CD8-positive, alpha-beta memory T cell (primary cell): ENCODE data around the gene CDK14. TPM values are rescaled to one million over a fixed set of nuclear protein-coding genes. Genes with fewer than 3 reads are reported as not detected.

Experiments used
- CTCF ChIA-PET: fragments of 350-600 bp; sonication (Branson Sonifier 250); formaldehyde crosslinking; loops from one replicate; lab custom pipeline; 2021; ENCODE audit warnings: antibody characterized with exemption; lab: Charles Lee
- POLR2A ChIA-PET: fragments of 350-600 bp; sonication (Branson Sonifier 250); formaldehyde crosslinking; loops from one replicate; lab custom pipeline; 2021; ENCODE audit warnings: antibody characterized with exemption; lab: Charles Lee
- DNase-seq, 5 donors: peaks; one replicate each; pipeline versions ENCODE4 v3.0.0 to v3.0.0-alpha.2; 2020 to 2022; ENCODE audit warnings: mixed read lengths in 1 of 5
- H3K27ac ChIP-seq: one replicate; pipeline ENCODE4 v1.7.0; 2013; ENCODE audit warnings: low read depth, mild to moderate bottlenecking, low read length, moderate library complexity
- H3K27me3 ChIP-seq: 2 replicates; pipeline ENCODE4 v1.7.0; 2013; ENCODE audit warnings: low read length, mild to moderate bottlenecking; ENCODE audit not compliant: insufficient read depth, poor library complexity, severe bottlenecking
- H3K36me3 ChIP-seq: 2 replicates; pipeline ENCODE4 v1.7.0; 2013; ENCODE audit warnings: mild to moderate bottlenecking, low read length, moderate library complexity; ENCODE audit not compliant: insufficient read depth
- H3K4me1 ChIP-seq: 2 replicates; pipeline ENCODE4 v1.7.0; 2013; ENCODE audit warnings: mild to moderate bottlenecking, low read length, moderate library complexity; ENCODE audit not compliant: insufficient read depth
- H3K4me3 ChIP-seq: 2 replicates; pipeline ENCODE4 v1.7.0; 2013; ENCODE audit warnings: mild to moderate bottlenecking, low read length
- H3K9me3 ChIP-seq: 2 replicates; pipeline ENCODE4 v1.7.0; 2013; ENCODE audit warnings: mild to moderate bottlenecking, low read length
- H3K27ac Mint-ChIP-seq, 8 donors: one replicate each; pipeline ENCODE4 v1.8.0; 2020 to 2021; ENCODE audit warnings: mixed read lengths in 8 of 8, mild to moderate bottlenecking in 6 of 8, inconsistent platforms in 3 of 8, moderate library complexity in 3 of 8
- H3K27me3 Mint-ChIP-seq, 2 donors: one replicate each; pipeline ENCODE4 v1.8.0; 2020 to 2021; ENCODE audit warnings: mixed read lengths in 2 of 2, mild to moderate bottlenecking in 1 of 2, moderate library complexity in 1 of 2
- H3K36me3 Mint-ChIP-seq, 3 donors: one replicate each; pipeline ENCODE4 v1.8.0; 2020 to 2021; ENCODE audit warnings: mixed read lengths in 3 of 3, inconsistent platforms in 1 of 3, mild to moderate bottlenecking in 1 of 3
- H3K4me1 Mint-ChIP-seq, 3 donors: one replicate each; pipeline ENCODE4 v1.8.0; 2020 to 2021; ENCODE audit warnings: mixed read lengths in 3 of 3, inconsistent platforms in 1 of 3, mild to moderate bottlenecking in 1 of 3
- H3K4me3 Mint-ChIP-seq, 7 donors: one replicate each; pipeline ENCODE4 v1.8.0; 2020 to 2021; ENCODE audit warnings: mixed read lengths in 7 of 7, mild to moderate bottlenecking in 6 of 7, moderate library complexity in 4 of 7, inconsistent platforms in 2 of 7
- H3K9me3 Mint-ChIP-seq, 5 donors: one replicate each; pipeline ENCODE4 v1.8.0; 2020 to 2022; ENCODE audit warnings: mixed read lengths in 5 of 5, mild to moderate bottlenecking in 3 of 5, moderate library complexity in 2 of 5, inconsistent platforms in 1 of 5
- polyA plus RNA-seq: library from polyadenylated mRNA; unstranded; fragments of 300-500 nt; fragmentation: Illumina TruSeq; gene quantifications from one replicate; pipeline ENCODE4 v1.2.3, GENCODE V29; 2021
- total RNA-seq, 2 experiments: library from RNA; stranded (reverse); gene quantifications; one replicate each; pipeline ENCODE4 v1.2.3, GENCODE V29; 2021

The CDK14 gene
- total and polyA plus RNA-seq, 3 experiments from 2014 or later = 0.05 to 0.20 TPM; not detected in 1

GRCh38 chr7:90663176-90663575 lies 67.1 kb downstream of the CDK14 start:
- H3K27me3 ChIP-seq = no peaks in the 10 kb centered on the region
- no peak overlapping the region for H3K27ac ChIP-seq
- H3K4me3 ChIP-seq = no peak overlapping the region
- CTCF ChIA-PET = no interaction called here
- Mint-ChIP-seq H3K36me3 (no peaks in the 10 kb centered on the region), H3K9me3 (peaks cover 0 to 5% (median 3%) of the 10 kb centered on the region in 5 donors), H3K4me3 (no peak overlapping the region), H3K27ac (no peak overlapping the region), H3K4me1 (no peaks in the 10 kb centered on the region), H3K27me3 (no peaks in the 10 kb centered on the region)
- H3K4me1 ChIP-seq = no peaks in the 10 kb centered on the region
- H3K9me3 ChIP-seq = no peaks in the 10 kb centered on the region
- H3K36me3 ChIP-seq = no peaks in the 10 kb centered on the region
- no peak for DNase-seq
- POLR2A ChIA-PET = no interaction called here

- Mint-ChIP-seq H3K4me1 (no peaks in the 10 kb centered on the region), H3K9me3 (peaks cover 0 to 3% (median 0%) of the 10 kb centered on the region in 5 donors), H3K4me3 (no peak overlapping the region), H3K36me3 (no peaks in the 10 kb centered on the region), H3K27me3 (no peaks in the 10 kb centered on the region), H3K27ac (no peak overlapping the region)
- DNase-seq = no peak
- ChIA-PET CTCF (no interaction called here), POLR2A (no interaction called here)
- Histone ChIP-seq H3K9me3 (no peaks in the 10 kb centered on the region), H3K4me3 (no peak overlapping the region), H3K4me1 (no peaks in the 10 kb centered on the region), H3K36me3 (no peaks in the 10 kb centered on the region), H3K27me3 (no peaks in the 10 kb centered on the region), H3K27ac (no peak overlapping the region)
Observed at GRCh38 chr7:90666186-90666585, 70.1 kb downstream of the CDK14 start.

GRCh38 chr7:90668992-90669391 lies 72.9 kb downstream of the CDK14 start:
- DNase-seq = no peak
- Mint-ChIP-seq H3K27ac (no peak overlapping the region), H3K4me3 (no peak overlapping the region), H3K27me3 (no peaks in the 10 kb centered on the region), H3K9me3 (peaks cover 0 to 3% (median 0%) of the 10 kb centered on the region in 5 donors), H3K4me1 (no peaks in the 10 kb centered on the region), H3K36me3 (no peaks in the 10 kb centered on the region)
- H3K4me1 ChIP-seq = no peaks in the 10 kb centered on the region
- no peaks in the 10 kb centered on the region for H3K9me3 ChIP-seq
- H3K27me3 ChIP-seq = no peaks in the 10 kb centered on the region
- no peak overlapping the region for H3K27ac ChIP-seq
- no peak overlapping the region for H3K4me3 ChIP-seq
- ChIA-PET POLR2A (no interaction called here), CTCF (no interaction called here)
- no peaks in the 10 kb centered on the region for H3K36me3 ChIP-seq

- ChIA-PET POLR2A (no interaction called here), CTCF (no interaction called here)
- H3K36me3 ChIP-seq = no peaks in the 10 kb centered on the region
- no peaks in the 10 kb centered on the region for H3K9me3 ChIP-seq
- Mint-ChIP-seq H3K4me1 (no peaks in the 10 kb centered on the region), H3K36me3 (no peaks in the 10 kb centered on the region), H3K27ac (no peak overlapping the region), H3K9me3 (peaks cover 0 to 3% (median 0%) of the 10 kb centered on the region in 5 donors), H3K27me3 (no peaks in the 10 kb centered on the region), H3K4me3 (no peak overlapping the region)
- H3K27me3 ChIP-seq = no peaks in the 10 kb centered on the region
- no peak overlapping the region for H3K4me3 ChIP-seq
- no peak for DNase-seq
- no peak overlapping the region for H3K27ac ChIP-seq
- H3K4me1 ChIP-seq = no peaks in the 10 kb centered on the region
Observed at GRCh38 chr7:90669492-90669891, 73.4 kb downstream of the CDK14 start.

DNA sequence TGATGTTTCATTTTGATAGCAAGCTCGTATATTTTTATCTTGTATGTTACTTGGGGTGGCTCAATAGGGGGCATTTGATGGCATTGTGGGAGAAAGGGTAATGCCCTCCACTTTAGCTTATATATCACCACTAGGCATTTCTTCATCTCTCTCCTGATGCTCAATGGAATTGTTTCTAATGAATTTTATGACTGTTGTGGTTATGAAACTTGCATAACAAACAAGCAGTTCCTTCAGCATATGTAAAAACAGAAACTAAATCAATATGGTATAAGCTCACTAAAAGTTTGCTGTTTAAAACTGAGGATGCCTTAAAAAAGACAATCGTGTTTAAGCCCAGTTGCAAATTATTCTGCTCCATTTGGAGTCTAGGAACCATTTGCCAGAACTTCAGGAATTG lies 75.5 kb downstream of the CDK14 start:
- ChIA-PET POLR2A (no interaction called here), CTCF (no interaction called here)
- Mint-ChIP-seq H3K4me3 (no peak overlapping the region), H3K27me3 (no peaks in the 10 kb centered on the region), H3K36me3 (no peaks in the 10 kb centered on the region), H3K27ac (no peak overlapping the region), H3K9me3 (peaks cover 0 to 3% (median 0%) of the 10 kb centered on the region in 5 donors), H3K4me1 (no peaks in the 10 kb centered on the region)
- H3K36me3 ChIP-seq = no peaks in the 10 kb centered on the region
- H3K4me1 ChIP-seq = no peaks in the 10 kb centered on the region
- DNase-seq = no peak
- H3K9me3 ChIP-seq = no peaks in the 10 kb centered on the region
- no peaks in the 10 kb centered on the region for H3K27me3 ChIP-seq
- no peak overlapping the region for H3K4me3 ChIP-seq
- H3K27ac ChIP-seq = no peak overlapping the region

DNA sequence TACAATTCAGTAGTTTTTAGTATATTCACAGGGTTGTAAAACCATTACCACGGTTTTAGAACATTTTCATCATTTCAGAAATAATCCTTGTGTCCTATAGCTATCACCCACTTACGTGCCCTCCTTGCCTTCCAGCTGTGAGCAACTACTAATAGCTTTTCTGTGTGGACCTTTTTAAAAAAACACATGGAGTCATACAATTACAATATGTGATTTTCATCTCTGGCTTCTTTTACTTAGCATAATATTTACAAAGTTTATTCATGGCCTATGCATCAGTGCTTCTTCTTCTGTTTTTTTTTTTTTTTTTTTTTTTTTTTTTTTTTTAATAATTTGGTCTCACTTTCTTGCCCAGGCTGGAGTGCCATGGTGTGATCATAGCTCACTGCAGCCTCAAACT lies 76.1 kb downstream of the CDK14 start:
- no peak overlapping the region for H3K27ac ChIP-seq
- no peaks in the 10 kb centered on the region for H3K4me1 Mint-ChIP-seq
- no peaks in the 10 kb centered on the region for H3K36me3 Mint-ChIP-seq
- no peaks in the 10 kb centered on the region for H3K27me3 Mint-ChIP-seq
- no peak overlapping the region for H3K4me3 Mint-ChIP-seq
- peaks cover 0 to 3% (median 0%) of the 10 kb centered on the region in 5 donors for H3K9me3 Mint-ChIP-seq
- no peaks in the 10 kb centered on the region for H3K27me3 ChIP-seq
- no peaks in the 10 kb centered on the region for H3K36me3 ChIP-seq
- no peak for DNase-seq
- no peak overlapping the region for H3K27ac Mint-ChIP-seq
- no peaks in the 10 kb centered on the region for H3K9me3 ChIP-seq
- H3K4me1 ChIP-seq = no peaks in the 10 kb centered on the region
- POLR2A ChIA-PET = no interaction called here
- CTCF ChIA-PET = no interaction called here
- H3K4me3 ChIP-seq = no peak overlapping the region

DNA sequence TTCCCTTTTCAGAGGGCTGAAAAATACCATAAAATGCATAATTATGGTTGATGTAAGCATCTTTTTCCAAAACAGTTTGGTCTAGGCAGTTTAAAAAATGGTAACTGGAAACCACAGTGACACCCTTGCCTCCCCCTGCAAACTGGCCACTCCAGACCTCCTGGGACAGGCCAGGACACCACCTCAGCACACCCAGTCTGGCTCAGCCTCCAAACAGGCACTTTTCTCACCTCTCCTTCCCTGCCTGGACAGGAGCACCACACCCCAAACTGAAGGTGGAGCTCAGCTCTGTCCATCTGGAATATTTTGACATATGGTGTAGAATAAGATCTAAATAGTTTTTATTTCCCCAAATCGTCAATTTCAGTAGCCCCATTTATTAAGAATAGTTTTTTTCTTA lies 78.5 kb downstream of the CDK14 start:
- Histone ChIP-seq H3K4me3 (no peak overlapping the region), H3K9me3 (no peaks in the 10 kb centered on the region), H3K36me3 (no peaks in the 10 kb centered on the region), H3K27ac (no peak overlapping the region), H3K27me3 (no peaks in the 10 kb centered on the region), H3K4me1 (no peaks in the 10 kb centered on the region)
- Mint-ChIP-seq H3K27ac (no peak overlapping the region), H3K4me3 (no peak overlapping the region), H3K27me3 (no peaks in the 10 kb centered on the region), H3K36me3 (no peaks in the 10 kb centered on the region), H3K9me3 (peaks cover 0 to 3% (median 2%) of the 10 kb centered on the region in 5 donors), H3K4me1 (no peaks in the 10 kb centered on the region)
- DNase-seq = no peak
- ChIA-PET POLR2A (no interaction called here), CTCF (no interaction called here)

DNA sequence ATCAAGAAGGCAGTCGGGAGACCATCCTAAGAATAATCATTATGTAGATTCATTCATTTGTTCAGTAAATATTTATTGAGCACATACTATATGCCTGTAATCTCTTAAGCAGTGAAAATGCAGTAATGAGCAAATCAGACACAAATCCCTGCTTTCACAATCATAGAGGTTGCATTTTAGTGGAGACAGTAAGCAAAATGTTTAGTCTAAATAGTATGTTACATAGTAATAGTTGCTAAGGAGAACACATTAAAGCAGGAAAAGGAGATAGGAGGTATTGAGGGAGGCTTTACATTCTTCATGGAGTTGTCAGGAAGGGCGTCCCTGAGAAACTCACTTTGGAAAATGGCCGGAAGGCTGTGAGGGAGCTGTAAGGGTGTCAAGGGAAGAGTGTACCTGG lies 79.9 kb downstream of the CDK14 start:
- H3K27me3 Mint-ChIP-seq = no peaks in the 10 kb centered on the region
- H3K27me3 ChIP-seq = no peaks in the 10 kb centered on the region
- no peak overlapping the region for H3K27ac Mint-ChIP-seq
- peaks cover 0 to 3% (median 2%) of the 10 kb centered on the region in 5 donors for H3K9me3 Mint-ChIP-seq
- no peaks in the 10 kb centered on the region for H3K4me1 Mint-ChIP-seq
- H3K4me1 ChIP-seq = no peaks in the 10 kb centered on the region
- POLR2A ChIA-PET = no interaction called here
- DNase-seq = no peak
- CTCF ChIA-PET = no interaction called here
- no peak overlapping the region for H3K4me3 ChIP-seq
- H3K9me3 ChIP-seq = no peaks in the 10 kb centered on the region
- H3K36me3 Mint-ChIP-seq = no peaks in the 10 kb centered on the region
- H3K27ac ChIP-seq = no peak overlapping the region
- no peak overlapping the region for H3K4me3 Mint-ChIP-seq
- H3K36me3 ChIP-seq = no peaks in the 10 kb centered on the region
